DOHH2 (cell line): ENCODE measurements around the gene AP2A1.

ENCODE experiments used
- EZH2phosphoT487 ChIP-seq: fragments of 200-600 bp; sonication (generic); IDR thresholded peaks from 2 replicates; pipeline ENCODE4 v1.6.1; 2017; ENCODE audit warnings: borderline replicate concordance, mild to moderate bottlenecking, antibody characterized with exemption, low read length, moderate library complexity, mixed read lengths
- TF ChIP-seq, protein P1 (sequence below): fragments of 200-600 bp; sonication (generic); IDR thresholded peaks from one replicate; pipeline ENCODE4 v1.5.1; 2014; ENCODE audit warnings: antibody characterized with exemption, mild to moderate bottlenecking, low read depth, low read length; ENCODE audit not compliant: poor library complexity, severe bottlenecking

DNA sequence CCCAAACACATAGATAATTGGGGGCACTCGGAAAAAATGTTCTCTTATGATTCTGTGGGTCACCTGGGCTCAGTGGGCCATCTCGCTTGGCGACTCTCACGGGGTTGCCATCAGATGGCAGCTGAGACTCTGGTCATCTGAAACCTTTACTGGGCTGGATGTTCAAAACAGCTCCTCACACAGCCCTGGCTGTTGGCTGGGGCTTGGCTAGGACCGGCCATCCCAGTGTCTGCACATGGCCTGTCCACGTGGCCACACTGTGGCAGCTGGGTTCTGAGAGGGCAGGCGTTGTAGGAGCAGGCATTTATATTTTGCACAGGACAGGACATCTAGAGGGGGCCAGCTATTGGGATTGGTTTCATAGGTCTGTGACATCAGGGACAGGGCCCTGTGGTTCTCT, 66.8 kb downstream of the AP2A1 start:
- TF ChIP-seq, protein P1, sequence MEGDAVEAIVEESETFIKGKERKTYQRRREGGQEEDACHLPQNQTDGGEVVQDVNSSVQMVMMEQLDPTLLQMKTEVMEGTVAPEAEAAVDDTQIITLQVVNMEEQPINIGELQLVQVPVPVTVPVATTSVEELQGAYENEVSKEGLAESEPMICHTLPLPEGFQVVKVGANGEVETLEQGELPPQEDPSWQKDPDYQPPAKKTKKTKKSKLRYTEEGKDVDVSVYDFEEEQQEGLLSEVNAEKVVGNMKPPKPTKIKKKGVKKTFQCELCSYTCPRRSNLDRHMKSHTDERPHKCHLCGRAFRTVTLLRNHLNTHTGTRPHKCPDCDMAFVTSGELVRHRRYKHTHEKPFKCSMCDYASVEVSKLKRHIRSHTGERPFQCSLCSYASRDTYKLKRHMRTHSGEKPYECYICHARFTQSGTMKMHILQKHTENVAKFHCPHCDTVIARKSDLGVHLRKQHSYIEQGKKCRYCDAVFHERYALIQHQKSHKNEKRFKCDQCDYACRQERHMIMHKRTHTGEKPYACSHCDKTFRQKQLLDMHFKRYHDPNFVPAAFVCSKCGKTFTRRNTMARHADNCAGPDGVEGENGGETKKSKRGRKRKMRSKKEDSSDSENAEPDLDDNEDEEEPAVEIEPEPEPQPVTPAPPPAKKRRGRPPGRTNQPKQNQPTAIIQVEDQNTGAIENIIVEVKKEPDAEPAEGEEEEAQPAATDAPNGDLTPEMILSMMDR: no peak
- no peak for TF ChIP-seq EZH2phosphoT487
